Left ventricle myocardium inferior (tissue), 1 donor: ENCODE results near the gene LHFPL2. TPM values are rescaled to one million over a fixed set of nuclear protein-coding genes. Genes with fewer than 3 reads are reported as not detected.

Source experiments
- DNase-seq: peaks from one replicate; pipeline ENCODE4 v3.0.0-alpha.2; 2020
- H3K27ac ChIP-seq: fragments of 200-600 bp; replicated peaks from 2 replicates; pipeline ENCODE4 v1.8.0; 2021
- H3K27me3 ChIP-seq: fragments of 200-600 bp; 2 replicates; pipeline ENCODE4 v1.8.0; 2021; ENCODE audit warnings: low read depth
- H3K36me3 ChIP-seq: fragments of 200-600 bp; 2 replicates; pipeline ENCODE4 v1.8.0; 2021
- H3K4me1 ChIP-seq: fragments of 200-600 bp; 2 replicates; pipeline ENCODE4 v1.8.0; 2021
- H3K4me3 ChIP-seq: fragments of 200-600 bp; 2 replicates; pipeline ENCODE4 v1.8.0; 2021; ENCODE audit warnings: mild to moderate bottlenecking, moderate library complexity
- H3K9me3 ChIP-seq: fragments of 200-600 bp; replicated peaks from 2 replicates; pipeline ENCODE4 v1.8.0; 2021
- CTCF ChIP-seq: fragments of 200-600 bp; IDR thresholded peaks from 2 replicates; pipeline ENCODE4 v1.8.0; 2021; ENCODE audit warnings: antibody characterized with exemption, mild to moderate bottlenecking, borderline replicate concordance
- intact Hi-C: fragments of 100-400 bp; cut with micrococcal nuclease; formaldehyde crosslinking; loops from one replicate; pipeline ENCODE4 v1.11.0; 2022
- total RNA-seq: library from RNA; stranded (reverse); fragmentation: NEBNext Ultra II Directional; extraction: Animal tissue kit (Norgen Biotek cat#: 25700); gene quantifications from one replicate; pipeline ENCODE4 v1.2.1, GENCODE V29; 2021
- donor health status: DM: no; HTN: yes; CAD: no; lungs with severe emphysema.

LHFPL2 gene
- total RNA-seq, 1 donor from 2014 or later: 5.0 TPM

DNA sequence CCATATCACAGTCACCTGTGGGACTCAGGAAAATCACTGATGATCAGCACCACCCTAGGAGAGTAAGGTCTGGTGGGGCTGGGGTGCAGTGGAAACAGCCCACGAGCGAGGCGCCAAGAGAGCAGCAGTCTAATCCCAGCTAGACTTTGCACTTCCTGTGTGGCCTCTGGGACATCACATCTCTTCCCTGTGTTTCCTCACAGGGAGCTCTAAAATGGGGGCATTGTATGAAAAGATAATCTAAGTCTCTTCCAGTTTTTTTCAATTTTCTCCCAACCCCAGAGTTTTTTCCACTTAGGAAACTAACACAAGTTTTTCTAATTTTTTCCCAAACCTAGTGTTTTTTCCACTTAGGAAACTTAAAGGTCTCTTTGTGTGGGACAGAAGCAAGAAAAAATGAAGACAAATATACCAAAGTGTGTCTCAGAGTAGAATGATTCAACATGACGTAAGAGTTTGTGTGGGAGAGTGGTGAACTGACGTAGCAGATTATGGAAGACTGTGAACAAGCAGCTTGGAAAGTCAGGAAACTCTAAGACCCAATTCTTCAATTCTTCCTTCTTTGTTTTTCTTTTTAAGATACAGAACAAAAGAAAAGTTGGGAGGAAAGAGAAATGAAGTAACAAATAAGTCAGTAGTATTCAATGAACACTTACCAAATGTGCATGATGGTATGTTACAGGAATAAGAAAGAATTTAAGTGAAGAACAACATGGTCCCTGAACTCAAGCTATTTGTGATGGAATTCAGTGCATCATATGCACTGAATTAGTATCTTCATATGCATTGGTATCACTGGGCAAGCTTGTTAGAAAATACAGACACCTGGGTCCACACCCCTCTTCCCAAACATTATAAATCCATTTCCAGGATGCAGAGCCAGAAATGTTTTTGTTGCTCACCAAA, 51.3 kb downstream of the LHFPL2 start:
- H3K4me1 ChIP-seq: peaks cover 63% of the 10 kb centered on the region
- no peak overlapping the region for H3K4me3 ChIP-seq
- no peaks in the 10 kb centered on the region for H3K36me3 ChIP-seq
- intact Hi-C loops: no loop called here
- TF ChIP-seq CTCF: no peak
- no peak overlapping the region for H3K27ac ChIP-seq
- DNase-seq: no peak
- no peaks in the 10 kb centered on the region for H3K27me3 ChIP-seq
- H3K9me3 ChIP-seq: no peaks in the 10 kb centered on the region

GRCh38 chr5:78595458-78595921, 53.1 kb downstream of the LHFPL2 start:
- DNase-seq: no peak
- H3K27ac ChIP-seq: peak overlapping the region; percentile 31
- no peaks in the 10 kb centered on the region for H3K27me3 ChIP-seq
- H3K9me3 ChIP-seq: no peaks in the 10 kb centered on the region
- H3K4me3 ChIP-seq: no peak overlapping the region
- intact Hi-C loops: no loop called here
- peaks cover 74% of the 10 kb centered on the region for H3K4me1 ChIP-seq
- no peak for TF ChIP-seq CTCF
- H3K36me3 ChIP-seq: no peaks in the 10 kb centered on the region

- H3K4me1 ChIP-seq: peaks cover 73% of the 10 kb centered on the region
- no peaks in the 10 kb centered on the region for H3K9me3 ChIP-seq
- H3K4me3 ChIP-seq: no peak overlapping the region
- TF ChIP-seq CTCF: no peak
- no peaks in the 10 kb centered on the region for H3K27me3 ChIP-seq
- peak overlapping the region; percentile 31 for H3K27ac ChIP-seq
- intact Hi-C loops: no loop called here
- DNase-seq: no peak
- no peaks in the 10 kb centered on the region for H3K36me3 ChIP-seq
Measured at GRCh38 chr5:78594610-78595457, 53.7 kb downstream of the LHFPL2 start.

GRCh38 chr5:78594021-78594420, 54.6 kb downstream of the LHFPL2 start:
- no peak overlapping the region for H3K27ac ChIP-seq
- no peaks in the 10 kb centered on the region for H3K36me3 ChIP-seq
- intact Hi-C loops: no loop called here
- H3K27me3 ChIP-seq: no peaks in the 10 kb centered on the region
- H3K4me1 ChIP-seq: peaks cover 73% of the 10 kb centered on the region
- H3K9me3 ChIP-seq: no peaks in the 10 kb centered on the region
- DNase-seq: no peak
- no peak for TF ChIP-seq CTCF
- no peak overlapping the region for H3K4me3 ChIP-seq

DNA sequence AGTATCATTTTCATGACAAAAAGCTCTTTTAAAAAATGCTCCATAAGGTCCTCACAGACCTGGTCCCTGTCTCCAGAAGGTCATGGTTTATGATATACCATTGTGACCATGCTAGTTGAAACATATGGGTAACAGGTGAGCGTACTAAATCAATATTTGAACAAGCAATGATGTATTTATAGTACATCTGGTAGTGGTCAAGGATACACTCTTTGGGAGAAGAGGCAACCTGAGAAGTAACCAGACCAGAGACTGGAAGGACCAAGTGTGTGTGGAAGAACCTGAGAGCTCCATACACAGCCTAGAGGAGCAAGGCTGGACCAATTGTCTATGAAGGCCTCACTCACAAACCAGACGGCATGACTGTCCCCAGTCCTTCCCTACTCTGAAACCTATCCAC, 55.1 kb downstream of the LHFPL2 start:
- H3K4me1 ChIP-seq: peaks cover 79% of the 10 kb centered on the region
- no peak overlapping the region for H3K27ac ChIP-seq
- TF ChIP-seq CTCF: no peak
- H3K27me3 ChIP-seq: no peaks in the 10 kb centered on the region
- no peak for DNase-seq
- intact Hi-C loops: no loop called here
- no peaks in the 10 kb centered on the region for H3K36me3 ChIP-seq
- no peaks in the 10 kb centered on the region for H3K9me3 ChIP-seq
- H3K4me3 ChIP-seq: no peak overlapping the region
